HEK293 (cell line): ENCODE measurements around the gene PRR35.

Source experiments
- GLI2 ChIP-seq: fragments of 450-650 bp; formaldehyde crosslinking; IDR thresholded peaks from 2 replicates; pipeline ENCODE4; 2017; ENCODE audit warnings: missing biosample characterization, missing genetic modification characterization, low read depth, borderline replicate concordance
- HOXA7 ChIP-seq: sonication (generic); formaldehyde crosslinking; IDR thresholded peaks from 2 replicates; pipeline ENCODE4 v1.8.1; 2022; ENCODE audit warnings: missing genetic modification reagents, borderline replicate concordance
- HOXC10 ChIP-seq: sonication (generic); formaldehyde crosslinking; IDR thresholded peaks from 2 replicates; pipeline ENCODE4 v1.8.1; 2023; ENCODE audit warnings: mild to moderate bottlenecking, missing genetic modification reagents
- KLF1 ChIP-seq: fragments of 450-650 bp; formaldehyde crosslinking; IDR thresholded peaks from 2 replicates; pipeline ENCODE4 v1.5.1; 2016; ENCODE audit warnings: missing biosample characterization, missing genetic modification characterization
- KLF16 ChIP-seq: fragments of 450-650 bp; formaldehyde crosslinking; IDR thresholded peaks from 2 replicates; pipeline ENCODE4 v1.5.1; 2017; ENCODE audit warnings: missing biosample characterization, missing genetic modification characterization
- MZF1 ChIP-seq: fragments of 450-650 bp; formaldehyde crosslinking; IDR thresholded peaks from 2 replicates; pipeline ENCODE4 v1.5.1; 2017; ENCODE audit warnings: missing biosample characterization, missing genetic modification characterization, borderline replicate concordance
- ZBTB20 ChIP-seq: fragments of 450-650 bp; formaldehyde crosslinking; IDR thresholded peaks from 2 replicates; pipeline ENCODE4 v1.5.1; 2016; ENCODE audit warnings: missing biosample characterization, missing genetic modification characterization
- ZBTB48 ChIP-seq: fragments of 450-650 bp; formaldehyde crosslinking; IDR thresholded peaks from 2 replicates; pipeline ENCODE4 v1.5.1; 2016; ENCODE audit warnings: missing biosample characterization, missing genetic modification characterization
- ZBTB8A ChIP-seq: fragments of 450-650 bp; formaldehyde crosslinking; IDR thresholded peaks from 2 replicates; pipeline ENCODE4 v1.5.1; 2016; ENCODE audit warnings: missing biosample characterization, missing genetic modification characterization
- ZFP3 ChIP-seq: fragments of 450-650 bp; formaldehyde crosslinking; IDR thresholded peaks from 2 replicates; pipeline ENCODE4 v1.5.1; 2016; ENCODE audit warnings: low read depth, missing biosample characterization, missing genetic modification characterization
- ZNF10 ChIP-seq: fragments of 450-650 bp; formaldehyde crosslinking; IDR thresholded peaks from 2 replicates; pipeline ENCODE4 v1.5.1; 2017; ENCODE audit warnings: missing biosample characterization, missing genetic modification characterization
- ZNF140 ChIP-seq: fragments of 450-650 bp; formaldehyde crosslinking; IDR thresholded peaks from 2 replicates; pipeline ENCODE4 v1.5.1; 2016; ENCODE audit warnings: missing biosample characterization, missing genetic modification characterization
- ZNF2 ChIP-seq: fragments of 450-650 bp; formaldehyde crosslinking; IDR thresholded peaks from 2 replicates; pipeline ENCODE4 v1.5.1; 2016; ENCODE audit warnings: missing biosample characterization, missing genetic modification characterization
- ZNF221 ChIP-seq: fragments of 450-650 bp; formaldehyde crosslinking; IDR thresholded peaks from 2 replicates; pipeline ENCODE4 v1.5.1; 2017; ENCODE audit warnings: missing biosample characterization, missing genetic modification characterization, borderline replicate concordance
- ZNF26 ChIP-seq: fragments of 450-650 bp; formaldehyde crosslinking; IDR thresholded peaks from 2 replicates; pipeline ENCODE4 v1.5.1; 2016; ENCODE audit warnings: missing biosample characterization, missing genetic modification characterization
- ZNF280C ChIP-seq: fragments of 450-650 bp; formaldehyde crosslinking; IDR thresholded peaks from 2 replicates; pipeline ENCODE4 v1.5.1; 2016; ENCODE audit warnings: missing biosample characterization, missing genetic modification characterization
- ZNF302 ChIP-seq: fragments of 450-650 bp; formaldehyde crosslinking; IDR thresholded peaks from 2 replicates; pipeline ENCODE4 v1.5.1; 2016; ENCODE audit warnings: missing biosample characterization, missing genetic modification characterization, low read depth
- ZNF544 ChIP-seq: fragments of 450-650 bp; formaldehyde crosslinking; IDR thresholded peaks from 2 replicates; pipeline ENCODE4 v1.5.0; 2017; ENCODE audit warnings: missing biosample characterization, missing genetic modification characterization
- ZNF548 ChIP-seq: fragments of 450-650 bp; formaldehyde crosslinking; IDR thresholded peaks from 2 replicates; pipeline ENCODE4 v1.5.1; 2016; ENCODE audit warnings: missing biosample characterization, missing genetic modification characterization
- ZNF560 ChIP-seq: fragments of 450-650 bp; formaldehyde crosslinking; IDR thresholded peaks from 2 replicates; pipeline ENCODE4 v1.5.1; 2017; ENCODE audit warnings: missing biosample characterization, missing genetic modification characterization, borderline replicate concordance
- ZNF561 ChIP-seq: fragments of 450-650 bp; IDR thresholded peaks from 2 replicates; pipeline ENCODE4 v1.5.1; 2018; ENCODE audit warnings: missing biosample characterization, missing genetic modification characterization, borderline replicate concordance
- ZNF600 ChIP-seq: fragments of 450-650 bp; formaldehyde crosslinking; IDR thresholded peaks from 2 replicates; pipeline ENCODE4 v1.5.1; 2016; ENCODE audit warnings: missing biosample characterization, missing genetic modification characterization
- ZNF654 ChIP-seq: fragments of 450-650 bp; formaldehyde crosslinking; IDR thresholded peaks from 2 replicates; pipeline ENCODE4 v1.5.1; 2016; ENCODE audit warnings: low read depth, missing biosample characterization, missing genetic modification characterization
- ZNF707 ChIP-seq: fragments of 450-650 bp; formaldehyde crosslinking; IDR thresholded peaks from 2 replicates; pipeline ENCODE4 v1.5.1; 2016; ENCODE audit warnings: missing biosample characterization, missing genetic modification characterization
- ZNF776 ChIP-seq: fragments of 450-650 bp; formaldehyde crosslinking; IDR thresholded peaks from 2 replicates; pipeline ENCODE4 v1.5.0; 2017; ENCODE audit warnings: missing biosample characterization, missing genetic modification characterization, borderline replicate concordance
- ZNF785 ChIP-seq: fragments of 450-650 bp; formaldehyde crosslinking; IDR thresholded peaks from 2 replicates; pipeline ENCODE4 v1.5.1; 2016; ENCODE audit warnings: missing biosample characterization, missing genetic modification characterization
- TF ChIP-seq, protein P1 (sequence below): fragments of 450-650 bp; formaldehyde crosslinking; IDR thresholded peaks from 2 replicates; pipeline ENCODE4 v1.5.1; 2017; ENCODE audit warnings: missing biosample characterization, missing genetic modification characterization
- TF ChIP-seq, protein P2 (sequence below): fragments of 450-650 bp; formaldehyde crosslinking; IDR thresholded peaks from 2 replicates; pipeline ENCODE4 v1.5.1; 2016; ENCODE audit warnings: missing biosample characterization, missing genetic modification characterization
- TF ChIP-seq, protein P3 (sequence below): sonication (generic); formaldehyde crosslinking; IDR thresholded peaks from 2 replicates; pipeline ENCODE4 v1.8.1; 2022; ENCODE audit warnings: mild to moderate bottlenecking, moderate library complexity, missing genetic modification reagents

PRR35 gene

DNA sequence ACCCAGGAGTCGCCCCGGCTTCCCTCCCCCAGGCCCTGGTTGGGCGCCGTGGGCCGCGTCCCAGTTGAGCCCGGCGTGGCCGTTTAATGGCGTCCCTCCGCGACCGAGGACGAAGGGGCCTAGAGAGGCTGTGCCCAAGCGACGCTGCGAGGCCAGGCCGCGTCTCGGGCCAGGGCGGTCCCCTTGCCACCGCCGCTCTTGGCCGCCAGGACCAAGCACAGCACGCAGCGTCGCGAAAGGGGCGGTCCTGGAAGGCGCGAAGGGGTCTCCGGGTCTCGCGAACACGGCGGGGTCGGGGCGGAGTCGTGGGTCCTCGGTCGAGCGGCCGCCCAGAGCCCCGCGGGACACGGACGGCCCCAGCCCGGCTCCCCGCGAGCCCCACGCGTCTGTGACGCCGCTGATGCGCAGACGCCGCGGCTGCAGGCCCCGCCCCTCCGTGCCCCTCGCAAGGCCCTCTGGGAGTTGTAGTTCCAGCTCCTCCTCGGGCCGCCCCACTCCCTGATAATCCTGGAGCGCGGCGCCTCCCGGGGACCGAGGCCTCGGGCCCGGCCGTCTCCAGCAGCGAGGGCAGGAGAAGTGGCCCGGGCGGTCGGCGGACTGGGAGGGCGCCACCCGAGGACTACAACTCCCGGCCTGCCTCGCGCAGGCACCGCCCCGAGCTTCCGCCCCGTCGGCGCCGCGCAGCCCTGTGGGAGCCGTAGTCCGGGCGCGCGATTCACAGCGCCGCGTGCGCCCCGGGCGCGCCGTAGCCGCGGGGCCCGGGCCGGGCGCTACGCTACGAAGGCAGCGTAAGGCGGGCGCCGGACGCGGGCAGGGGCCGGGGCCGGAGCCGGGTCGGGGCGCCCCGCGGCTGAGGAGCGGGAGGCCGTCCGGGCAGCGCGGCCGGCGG lies 32.9 kb upstream of the PRR35 start, which contains the start of gene CAPN15 (continued):
- TF ChIP-seq, protein P1, sequence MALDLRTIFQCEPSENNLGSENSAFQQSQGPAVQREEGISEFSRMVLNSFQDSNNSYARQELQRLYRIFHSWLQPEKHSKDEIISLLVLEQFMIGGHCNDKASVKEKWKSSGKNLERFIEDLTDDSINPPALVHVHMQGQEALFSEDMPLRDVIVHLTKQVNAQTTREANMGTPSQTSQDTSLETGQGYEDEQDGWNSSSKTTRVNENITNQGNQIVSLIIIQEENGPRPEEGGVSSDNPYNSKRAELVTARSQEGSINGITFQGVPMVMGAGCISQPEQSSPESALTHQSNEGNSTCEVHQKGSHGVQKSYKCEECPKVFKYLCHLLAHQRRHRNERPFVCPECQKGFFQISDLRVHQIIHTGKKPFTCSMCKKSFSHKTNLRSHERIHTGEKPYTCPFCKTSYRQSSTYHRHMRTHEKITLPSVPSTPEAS = no peak
- no peak for TF ChIP-seq ZNF544
- TF ChIP-seq ZNF221 (tag by site-specific recombination) = no peak
- TF ChIP-seq, protein P2, sequence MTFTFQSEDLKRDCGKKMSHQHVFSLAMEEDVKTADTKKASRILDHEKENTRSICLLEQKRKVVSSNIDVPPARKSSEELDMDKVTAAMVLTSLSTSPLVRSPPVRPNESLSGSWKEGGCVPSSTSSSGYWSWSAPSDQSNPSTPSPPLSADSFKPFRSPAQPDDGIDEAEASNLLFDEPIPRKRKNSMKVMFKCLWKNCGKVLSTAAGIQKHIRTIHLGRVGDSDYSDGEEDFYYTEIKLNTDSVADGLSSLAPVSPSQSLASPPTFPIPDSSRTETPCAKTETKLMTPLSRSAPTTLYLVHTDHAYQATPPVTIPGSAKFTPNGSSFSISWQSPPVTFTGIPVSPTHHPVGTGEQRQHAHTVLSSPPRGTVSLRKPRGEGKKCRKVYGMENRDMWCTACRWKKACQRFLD (tag by site-specific recombination) = no peak
- peak; percentile 87 for TF ChIP-seq ZBTB8A
- peak; percentile 76 for TF ChIP-seq KLF1 (tag by site-specific recombination)
- TF ChIP-seq ZNF560 (tag by site-specific recombination) = no peak
- TF ChIP-seq HOXA7 (CRISPR knock-in tag) = no peak
- no peak for TF ChIP-seq ZNF776 (tag by site-specific recombination)
- TF ChIP-seq ZBTB48 (tag by site-specific recombination) = no peak; the same call in 1 of the 2 replicates
- no peak for TF ChIP-seq ZNF26 (tag by site-specific recombination)
- no peak for TF ChIP-seq GLI2 (tag by site-specific recombination)
- no peak for TF ChIP-seq ZNF548 (tag by site-specific recombination)
- peak; percentile 75; the same call in 1 of the 2 replicates for TF ChIP-seq ZNF561
- peak; percentile 95 for TF ChIP-seq ZNF785 (tag by site-specific recombination)
- TF ChIP-seq ZNF280C (tag by site-specific recombination) = no peak
- TF ChIP-seq, protein P3, sequence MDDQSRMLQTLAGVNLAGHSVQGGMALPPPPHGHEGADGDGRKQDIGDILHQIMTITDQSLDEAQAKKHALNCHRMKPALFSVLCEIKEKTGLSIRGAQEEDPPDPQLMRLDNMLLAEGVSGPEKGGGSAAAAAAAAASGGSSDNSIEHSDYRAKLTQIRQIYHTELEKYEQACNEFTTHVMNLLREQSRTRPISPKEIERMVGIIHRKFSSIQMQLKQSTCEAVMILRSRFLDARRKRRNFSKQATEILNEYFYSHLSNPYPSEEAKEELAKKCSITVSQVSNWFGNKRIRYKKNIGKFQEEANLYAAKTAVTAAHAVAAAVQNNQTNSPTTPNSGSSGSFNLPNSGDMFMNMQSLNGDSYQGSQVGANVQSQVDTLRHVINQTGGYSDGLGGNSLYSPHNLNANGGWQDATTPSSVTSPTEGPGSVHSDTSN = 0 out of 2 replicates have a peak, but pooled peaks have one; percentile 60
- no peak for TF ChIP-seq ZNF140 (tag by site-specific recombination)
- TF ChIP-seq ZFP3 (tag by site-specific recombination) = no peak
- TF ChIP-seq ZNF600 (tag by site-specific recombination) = no peak
- no peak for TF ChIP-seq ZNF654
- TF ChIP-seq KLF16 (tag by site-specific recombination) = no peak; the same call in 1 of the 2 replicates
- peak; percentile 88 for TF ChIP-seq ZNF10 (tag by site-specific recombination)
- TF ChIP-seq HOXC10 (CRISPR knock-in tag) = no peak
- peak; percentile 96 for TF ChIP-seq ZBTB20 (tag by site-specific recombination)
- TF ChIP-seq ZNF707 (tag by site-specific recombination) = no peak
- no peak for TF ChIP-seq ZNF2
- TF ChIP-seq ZNF302 = no peak
- TF ChIP-seq MZF1 (tag by site-specific recombination) = no peak
